Stimulated activated CD4-positive, alpha-beta T cell treated with anti-CD3 and anti-CD28 coated beads, Interleukin-15, amount 100 ng/mL, for 1 hour (primary cell): ENCODE data around the gene ENO4.

Source experiments
- DNase-seq, 2 donors: peaks; one replicate each; pipeline ENCODE4 v3.0.0-alpha.2; 2020; ENCODE audit warnings: low read depth in 1 of 2, low spot score in 1 of 2

ENO4 gene

DNA sequence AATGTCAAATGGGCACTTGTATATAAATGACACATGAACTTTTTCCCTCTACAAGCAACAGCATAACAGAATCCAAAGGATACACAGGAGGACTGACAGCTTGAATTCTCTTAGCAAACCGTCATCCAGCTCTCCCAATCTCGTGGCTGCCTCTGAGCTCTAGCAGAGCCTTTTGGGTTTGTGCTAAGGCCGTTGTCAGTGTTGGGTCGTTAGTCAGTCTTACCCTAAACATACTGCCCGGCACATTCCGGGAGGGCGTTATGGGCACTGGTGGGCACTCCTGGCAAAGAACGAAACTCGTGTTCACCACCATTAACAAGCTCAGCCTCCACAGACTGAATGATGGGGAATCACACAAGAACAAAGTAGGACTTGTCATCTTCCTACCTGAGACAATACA is 19.6 kb upstream of the ENO4 start:
- DNase-seq = no peak

DNA sequence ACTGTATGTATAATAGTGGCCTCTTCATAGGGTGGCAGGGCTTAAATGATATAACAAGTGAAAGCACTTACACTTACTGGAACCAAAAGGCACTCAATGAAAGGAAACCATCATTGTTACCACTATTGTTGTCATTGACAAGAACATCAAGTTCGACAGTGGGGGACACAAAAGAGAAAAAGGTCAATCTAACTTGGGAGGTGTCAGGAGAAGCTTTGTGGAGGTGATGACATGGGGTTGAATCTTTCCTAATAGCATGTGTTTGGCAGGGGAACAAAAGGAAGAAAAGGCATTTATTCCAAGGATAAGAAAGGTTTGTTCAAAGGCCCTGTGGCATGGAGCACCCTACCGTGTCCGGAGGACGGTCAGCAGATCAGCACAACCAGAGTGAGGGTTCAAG is 18.2 kb upstream of the ENO4 start:
- no peak for DNase-seq

DNA sequence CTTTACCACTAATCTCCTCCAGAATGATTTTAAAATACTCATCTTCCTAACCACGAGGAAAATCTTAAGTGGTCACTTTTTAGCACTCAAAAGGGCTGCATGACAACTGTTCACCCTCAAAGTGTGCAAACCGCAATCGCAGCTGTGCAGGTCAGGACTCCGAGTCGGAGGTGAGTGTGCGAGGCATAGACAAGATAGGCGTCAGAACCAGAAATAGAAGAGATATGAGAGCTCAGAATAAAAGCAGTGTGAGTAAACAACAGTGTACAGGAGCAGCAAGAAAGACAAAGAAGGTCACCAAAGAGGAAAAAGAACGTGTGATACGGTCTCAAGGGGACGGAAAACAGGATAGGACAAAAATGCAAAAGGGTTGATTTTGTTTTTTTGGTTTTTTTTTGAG is 17.5 kb upstream of the ENO4 start:
- no peak for DNase-seq

DNA sequence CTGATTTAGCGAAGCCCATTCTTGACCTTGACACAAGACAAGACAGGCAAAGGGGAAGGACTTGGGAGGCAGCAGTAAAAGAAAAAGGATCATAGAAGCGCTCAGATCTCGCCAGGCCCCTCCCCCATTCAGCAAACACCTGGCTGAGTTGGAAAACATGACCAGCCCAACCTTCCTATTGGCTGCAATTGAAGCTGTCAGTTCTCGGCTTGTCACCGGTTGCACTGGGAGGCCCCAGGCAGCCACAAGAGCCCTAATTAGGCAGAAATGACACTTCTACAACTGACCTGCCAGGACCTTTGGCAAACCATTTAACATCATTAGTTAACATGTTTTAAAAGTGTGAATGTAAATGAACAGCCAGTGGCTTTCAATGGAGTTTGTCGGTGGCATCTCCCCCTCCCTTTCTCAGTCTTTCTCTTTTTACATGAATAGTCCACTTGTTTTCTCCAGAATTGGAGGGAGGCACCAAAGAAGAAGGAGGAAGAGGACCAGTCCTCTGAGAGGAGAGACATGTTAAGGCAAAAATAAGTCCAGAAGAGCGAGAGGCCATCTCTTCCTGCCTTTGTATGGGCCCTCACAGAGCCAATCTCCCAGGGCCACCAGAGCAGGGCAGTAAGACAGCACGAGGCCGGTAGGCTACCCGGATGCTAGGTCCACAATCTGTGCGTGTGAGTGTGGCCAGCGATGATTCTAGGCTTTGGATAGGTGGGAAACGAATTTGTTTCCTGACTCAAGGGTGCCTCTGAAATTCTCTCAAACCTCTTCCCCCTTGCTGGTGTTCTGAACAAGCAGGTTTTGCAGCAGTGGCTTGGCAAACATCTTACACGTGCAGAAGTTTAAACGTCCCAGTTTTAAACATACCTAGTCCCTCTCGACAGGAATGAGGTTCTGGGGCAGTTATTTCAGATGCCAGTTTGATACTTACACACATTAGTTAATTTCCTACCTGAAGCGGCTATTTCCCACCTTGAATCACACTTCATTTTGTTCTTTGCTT is 15.0 kb upstream of the ENO4 start:
- no peak for DNase-seq

DNA sequence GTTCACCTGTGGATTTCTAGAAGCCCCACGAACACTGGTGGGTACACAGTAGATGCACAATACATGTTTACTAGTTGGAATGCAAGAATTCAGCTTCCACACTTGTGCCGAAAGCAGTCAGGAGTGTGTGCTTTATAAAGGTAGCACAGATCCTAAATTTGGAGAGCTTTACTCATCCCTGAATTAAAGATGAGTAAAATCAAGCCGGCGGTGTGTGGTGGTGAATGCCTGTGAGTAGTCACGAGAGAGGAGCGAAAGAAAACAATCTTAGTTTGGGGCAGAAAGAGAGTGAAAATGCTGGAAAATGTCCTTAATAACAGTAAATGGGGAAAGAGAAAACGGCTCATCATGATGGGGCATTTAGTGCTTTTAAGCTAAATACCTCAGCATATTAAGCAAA is 13.6 kb upstream of the ENO4 start:
- no peak for DNase-seq

DNA sequence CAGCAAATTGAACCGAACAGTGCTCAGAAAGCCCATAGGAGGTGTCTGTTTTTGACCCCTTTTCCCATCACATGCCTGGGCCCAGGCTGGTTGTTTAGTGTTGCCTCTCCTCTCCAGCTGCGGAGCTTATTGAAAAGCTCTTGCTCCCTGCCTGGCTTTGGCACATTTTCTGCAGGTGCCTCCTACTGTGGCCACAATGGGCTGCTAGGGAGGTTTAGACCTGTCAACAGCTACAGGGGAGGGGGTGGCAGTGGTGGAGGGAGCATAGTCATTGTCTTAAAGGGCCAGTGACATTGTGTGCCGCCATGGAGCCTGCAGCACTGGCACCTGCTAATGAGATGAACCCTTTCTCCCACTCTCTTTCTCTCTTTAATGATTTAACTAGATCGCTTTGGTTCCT is 13.2 kb upstream of the ENO4 start:
- DNase-seq = no peak

DNA sequence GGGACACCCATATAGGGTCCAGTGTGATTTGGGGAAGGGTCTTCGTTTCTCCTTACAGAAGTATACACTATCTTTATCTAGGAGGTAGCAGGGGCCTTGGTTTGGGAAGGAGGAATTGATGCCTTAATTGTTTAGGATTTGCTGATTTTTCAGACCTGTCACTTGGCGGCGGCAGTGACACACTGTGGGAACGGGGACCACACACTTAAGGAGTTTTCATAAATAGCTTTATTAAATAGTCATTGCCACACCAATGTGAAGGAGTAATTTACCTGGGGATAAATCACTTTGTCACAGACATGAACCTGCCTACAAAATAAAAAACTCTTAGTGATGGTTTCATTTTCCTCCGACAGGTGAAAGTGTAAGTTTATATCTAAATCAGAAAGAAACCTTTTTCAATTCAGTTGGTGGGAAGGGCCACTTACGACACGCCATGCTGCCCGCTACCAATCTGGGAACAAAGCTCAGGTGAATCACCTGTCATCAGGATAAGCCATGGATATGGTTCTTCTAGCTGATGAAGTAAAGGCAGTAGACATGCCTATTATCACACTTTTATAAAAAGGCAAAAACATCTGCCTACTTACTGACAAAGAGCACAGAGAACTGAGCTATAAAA is 12.3 kb upstream of the ENO4 start:
- DNase-seq = no peak

DNA sequence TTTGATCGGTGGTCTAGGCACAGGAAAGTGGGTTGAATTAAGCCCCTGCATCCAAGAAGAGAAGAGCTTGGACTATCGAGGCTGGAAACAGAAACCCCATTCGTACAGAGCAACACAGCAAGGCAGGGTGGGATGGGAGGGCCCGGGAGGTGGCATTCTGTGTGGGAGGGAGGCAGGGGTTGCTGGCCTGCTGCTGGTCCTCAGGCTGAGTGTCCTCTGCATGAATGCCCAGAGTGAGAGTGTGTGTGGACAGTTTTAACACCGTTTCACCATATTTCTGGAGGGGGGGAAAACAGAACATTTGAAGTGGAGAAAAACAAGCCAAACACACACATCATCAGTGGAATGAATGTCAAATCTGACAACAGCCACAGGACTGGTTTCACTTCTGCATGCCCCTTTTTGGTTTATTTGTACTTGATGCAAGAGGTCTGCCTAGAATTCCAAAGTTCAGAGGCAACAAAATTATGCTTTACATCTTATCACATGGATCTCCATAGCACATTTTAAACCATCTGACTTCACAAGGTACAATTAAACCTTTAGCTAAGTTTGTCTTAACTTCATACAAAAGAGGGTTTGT is 11.1 kb upstream of the ENO4 start:
- DNase-seq = no peak

DNA sequence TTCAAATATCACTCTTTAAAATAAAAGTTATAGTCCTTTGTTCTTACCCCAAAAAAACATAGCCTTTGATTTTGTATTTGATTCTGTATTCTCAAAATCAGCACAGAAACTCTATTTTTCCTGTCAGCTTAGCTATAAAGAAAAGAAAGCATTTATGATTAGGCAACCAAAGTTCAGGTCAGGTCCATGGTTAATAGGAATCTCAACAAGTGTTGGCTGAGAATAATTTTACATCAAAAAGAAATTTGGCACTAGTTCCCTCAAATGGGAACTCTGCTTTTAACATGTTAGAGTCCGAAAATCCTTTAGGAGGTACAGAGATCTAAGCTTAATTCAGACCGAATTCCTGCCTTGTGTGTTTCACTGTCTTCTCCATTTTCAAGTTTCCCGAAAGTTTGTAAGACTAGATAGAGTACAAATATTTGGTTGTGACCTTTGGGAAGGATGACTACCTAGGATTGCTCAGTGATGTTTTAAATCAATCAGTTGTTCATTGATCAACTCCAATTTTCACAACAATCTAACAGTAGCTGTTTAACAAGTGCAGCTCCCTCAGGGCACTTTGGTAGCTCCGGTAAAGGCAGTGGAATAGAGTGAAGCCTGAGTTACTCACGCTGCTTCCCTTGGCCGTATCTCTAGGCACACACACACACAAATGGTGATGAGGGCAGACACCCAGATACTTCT is 8.8 kb upstream of the ENO4 start:
- DNase-seq = no peak

DNA sequence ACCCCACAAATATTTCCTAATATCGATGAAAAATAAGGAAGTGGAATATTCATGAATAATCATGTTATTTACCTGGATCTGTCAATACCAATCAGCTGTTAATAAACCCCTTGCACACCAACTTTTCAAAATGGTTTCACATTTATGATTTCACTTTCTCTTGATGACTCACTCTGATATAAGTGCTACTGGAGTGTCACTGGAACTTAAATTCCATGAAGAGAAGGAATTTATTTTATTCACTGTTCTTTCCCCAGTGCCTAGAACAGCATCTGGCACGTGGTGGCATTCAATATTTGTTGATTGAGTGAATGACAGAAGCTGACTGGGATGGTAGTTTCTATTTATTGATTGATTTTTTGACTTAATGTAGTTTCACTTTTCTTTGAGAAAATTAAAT is 3.5 kb upstream of the ENO4 start:
- no peak for DNase-seq

DNA sequence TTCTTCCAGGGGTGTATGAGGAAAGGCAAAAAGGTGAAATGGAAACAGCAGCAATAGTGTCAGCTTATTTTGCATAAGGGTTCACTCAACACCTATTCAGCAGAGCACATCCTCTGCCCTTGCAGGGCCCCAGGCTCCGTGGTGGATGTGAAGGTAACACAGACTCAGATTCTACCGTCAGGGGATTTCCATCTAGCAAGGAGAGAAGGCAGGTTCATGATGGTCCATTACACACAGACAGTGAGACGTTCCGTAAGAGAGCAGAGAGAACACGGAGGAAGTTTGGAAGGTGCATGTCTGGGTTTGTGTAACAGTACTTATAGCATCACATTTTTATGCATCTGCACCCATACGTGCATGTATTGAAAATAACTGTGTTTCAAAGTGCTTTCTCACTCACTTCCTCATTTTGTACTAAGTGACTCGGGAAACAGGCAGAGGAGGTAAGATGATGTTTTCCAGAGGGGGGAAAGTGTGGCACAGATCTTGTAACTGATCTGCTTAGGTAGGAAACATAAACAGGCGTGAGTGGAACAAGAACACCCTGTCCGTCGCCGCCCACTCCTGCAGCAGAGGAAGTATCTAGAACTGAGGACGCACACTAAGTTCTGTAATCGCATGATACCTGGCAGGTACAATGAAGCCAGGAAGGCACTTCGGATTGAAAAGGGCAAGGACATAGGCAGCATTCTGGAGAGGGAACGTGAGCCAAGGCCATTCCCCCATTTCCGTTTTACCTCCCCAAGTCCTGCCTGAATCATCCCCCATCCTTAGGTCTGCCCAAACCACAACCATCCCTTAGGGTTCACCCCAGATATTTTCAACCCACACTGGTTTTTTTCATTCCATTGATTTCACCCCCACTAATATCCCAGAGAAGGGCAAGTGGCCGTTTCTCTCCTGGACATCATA is 1.0 kb upstream of the ENO4 start:
- DNase-seq = no peak

DNA sequence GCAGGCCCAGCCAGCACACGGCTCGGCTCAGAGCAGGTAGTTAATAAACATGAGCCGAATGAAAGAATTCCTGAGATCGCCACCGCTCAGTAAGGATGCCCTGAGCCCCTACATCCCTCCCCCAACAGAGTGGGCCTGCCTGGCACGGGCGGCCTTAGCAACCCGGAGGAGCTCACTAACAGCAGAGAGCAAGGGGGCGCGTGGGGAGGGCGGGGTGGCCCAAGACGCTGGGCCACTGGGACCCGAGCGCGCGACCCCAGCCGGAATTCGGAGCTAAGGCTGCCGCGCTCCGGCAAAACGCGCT is 403 bp upstream of the ENO4 start:
- no peak for DNase-seq

DNA sequence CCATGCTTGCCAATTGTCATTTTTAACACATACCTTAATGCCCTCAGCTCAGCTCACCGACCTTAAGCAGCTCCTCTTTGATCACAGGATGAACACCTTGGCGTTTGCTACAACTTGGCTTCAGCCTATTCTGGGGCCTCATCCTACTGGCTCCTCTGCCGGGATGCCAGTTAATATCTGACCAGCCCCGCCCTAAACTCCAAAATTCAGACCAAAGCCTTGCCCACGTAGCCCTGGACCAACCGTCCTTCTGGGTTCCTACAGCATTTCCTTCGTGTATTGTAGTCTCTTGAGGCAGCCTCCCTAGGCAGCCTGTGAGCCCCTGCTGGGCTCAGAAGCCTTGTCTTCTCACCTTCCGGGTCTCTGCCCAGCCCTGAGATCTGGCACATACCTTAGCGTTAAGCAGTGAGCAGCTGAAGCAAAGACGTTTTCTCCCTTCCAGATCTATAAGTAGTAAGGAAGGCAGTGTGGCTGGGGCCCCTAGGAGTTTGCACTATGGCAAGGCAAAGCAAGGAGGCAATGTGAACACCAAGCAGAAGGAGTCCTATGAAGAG is 836 bp downstream of the ENO4 start:
- no peak for DNase-seq

DNA sequence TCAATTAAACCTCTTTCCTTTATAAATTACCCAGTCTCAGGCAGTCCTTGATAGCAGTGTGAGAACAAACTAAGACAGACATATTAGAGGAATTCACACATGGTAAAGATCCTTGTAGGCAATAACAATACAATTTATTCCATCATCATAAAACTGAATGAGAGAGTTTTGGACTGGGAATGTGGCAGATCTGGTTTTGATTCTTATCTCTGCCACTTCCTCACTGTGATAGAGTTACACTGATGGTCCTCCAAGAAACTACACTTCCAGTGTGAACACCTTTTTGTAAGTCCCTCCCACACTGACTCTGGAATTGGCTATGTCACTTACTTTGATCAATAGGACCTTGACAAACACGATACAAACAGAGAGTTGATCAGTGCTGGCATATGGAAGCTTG is 2.9 kb downstream of the ENO4 start:
- no peak for DNase-seq

DNA sequence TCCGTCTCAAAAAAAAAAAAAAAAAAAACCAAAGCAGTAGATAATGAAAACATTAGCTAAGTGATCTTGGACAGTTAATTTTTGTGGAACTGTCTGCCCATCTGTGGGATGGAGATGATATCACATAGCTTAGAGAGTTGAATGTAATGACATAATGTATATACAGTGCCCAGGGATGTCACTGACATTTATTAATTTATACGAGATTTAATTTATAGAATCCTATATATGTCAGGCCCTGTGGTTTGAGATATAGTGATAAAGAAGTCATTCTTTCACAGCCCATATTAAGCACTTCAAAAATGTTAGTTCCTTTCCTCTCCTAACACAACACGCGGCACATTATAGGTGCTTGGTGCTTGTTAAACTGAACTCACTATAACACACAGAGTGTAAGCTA is 4.0 kb downstream of the ENO4 start:
- DNase-seq = no peak

DNA sequence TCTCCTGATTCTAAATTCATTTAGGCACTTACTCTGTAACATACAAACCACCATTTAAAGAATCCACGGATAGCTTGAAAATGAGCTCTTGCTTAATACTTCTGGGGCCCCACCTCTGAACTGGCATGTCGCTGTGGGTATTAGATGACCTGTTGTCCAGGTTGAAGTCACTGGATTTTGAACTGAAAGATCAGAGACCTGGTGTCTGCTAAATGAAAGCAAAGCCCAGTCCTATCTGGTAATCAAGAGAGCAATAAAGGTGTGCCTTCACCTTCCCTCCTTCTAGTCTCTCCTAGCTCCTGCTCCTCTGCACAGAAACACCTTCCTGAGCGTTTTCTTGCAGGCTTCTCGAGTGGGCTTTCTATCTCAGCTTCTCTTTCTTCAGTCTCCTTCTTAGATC is 4.4 kb downstream of the ENO4 start:
- DNase-seq = no peak

DNA sequence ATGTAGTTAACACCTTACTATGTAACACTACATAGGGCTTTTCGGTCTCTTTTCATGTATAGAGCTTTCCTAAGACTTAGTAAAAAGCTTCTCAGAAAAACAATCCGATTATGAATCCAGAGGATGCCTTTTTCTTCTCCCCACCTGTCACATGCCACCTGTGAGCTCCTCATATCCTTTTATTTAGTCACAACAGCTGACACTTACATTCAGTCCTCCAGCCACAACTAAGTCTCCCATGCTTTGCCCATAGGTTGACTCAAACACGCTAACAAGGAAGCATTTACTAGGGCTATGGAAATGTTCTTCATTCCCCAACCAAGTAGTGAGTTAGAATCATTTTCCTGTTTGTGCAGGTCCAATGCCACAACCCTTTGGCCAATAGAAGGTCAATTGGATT is 7.9 kb downstream of the ENO4 start:
- no peak for DNase-seq

DNA sequence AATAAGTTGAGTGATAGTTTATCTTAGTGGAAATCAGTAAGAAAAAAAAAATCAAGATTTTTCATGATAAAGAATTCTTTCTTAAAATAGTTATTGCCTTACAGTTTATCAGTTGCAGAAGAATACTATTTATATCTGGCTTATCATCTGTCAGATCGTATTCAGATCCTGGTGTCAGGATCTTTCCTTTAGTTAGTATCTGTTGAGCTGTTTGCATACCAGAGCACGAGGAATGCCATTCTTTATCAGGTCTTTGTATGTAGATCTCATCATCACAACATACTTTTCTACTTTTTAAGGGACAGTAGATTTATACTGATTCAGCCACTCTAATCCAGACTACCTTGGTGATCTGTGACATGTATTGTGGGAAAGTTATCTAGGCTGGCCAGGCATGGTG is 12.5 kb downstream of the ENO4 start:
- DNase-seq = no peak

DNA sequence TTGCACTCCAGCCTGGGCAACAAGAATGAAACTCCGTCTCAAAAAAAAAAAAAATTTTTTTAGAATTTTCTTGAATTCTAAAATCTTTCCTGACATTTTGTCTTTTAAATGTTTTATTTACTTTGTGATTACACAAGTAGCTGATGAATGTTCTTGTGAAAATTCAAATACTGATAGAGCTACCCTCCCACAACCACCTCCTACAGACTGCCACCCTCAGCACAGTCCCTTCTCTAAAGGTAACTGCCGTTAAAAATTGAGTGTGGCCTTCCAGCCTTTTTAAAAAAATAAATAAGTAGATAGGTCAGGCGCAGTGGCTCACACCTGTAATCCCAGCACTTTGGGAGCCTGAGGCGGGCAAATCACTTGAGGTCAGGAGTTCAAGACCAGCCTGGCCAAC is 15.1 kb downstream of the ENO4 start:
- no peak for DNase-seq

DNA sequence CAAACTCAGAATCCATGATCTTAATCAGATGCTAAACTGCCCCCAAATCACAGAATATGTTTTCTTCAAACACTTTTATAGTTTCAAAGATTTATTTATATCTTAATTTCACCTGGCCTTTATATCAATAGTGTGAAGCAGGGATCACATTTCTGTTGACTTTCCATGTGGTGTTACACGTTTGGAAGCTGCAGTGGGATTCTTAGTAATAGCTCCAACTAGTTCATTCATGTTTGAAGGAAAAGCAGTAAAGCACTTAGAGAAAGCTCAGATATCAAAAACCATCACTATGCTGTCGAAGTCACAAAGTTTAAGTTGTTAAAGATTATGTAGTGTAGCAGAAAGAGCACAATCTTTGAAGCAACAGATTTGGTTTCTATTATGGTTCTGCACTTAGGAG is 16.8 kb downstream of the ENO4 start:
- no peak for DNase-seq
